HEK293 (cell line): ENCODE measurements around the gene MRPS11.

Source experiments
- CTCF ChIA-PET: fragments of 350-600 bp; formaldehyde crosslinking; extraction: SDS; loops from one replicate; lab custom pipeline; 2021; ENCODE audit warnings: antibody characterized with exemption; lab: Yijun Ruan, JAX
- POLR2A ChIA-PET: fragments of 300-600 bp; formaldehyde crosslinking; extraction: SDS; loops from one replicate; lab custom pipeline; 2020; ENCODE audit warnings: antibody characterized with exemption, inconsistent platforms; lab: Yijun Ruan, JAX
- H3K27ac ChIP-seq: fragments of 200-500 bp; sonication (Bioruptor generic); 2 replicates; pipeline ENCODE4 v1.5.1; 2014; ENCODE audit warnings: low read depth, low read length, control low read depth, inconsistent platforms; ENCODE audit errors: extremely low read depth
- H3K36me3 ChIP-seq, 2 experiments: fragments of 200-500 bp in 1 of 2; sonication (Bioruptor generic) in 1 of 2; 1 replicate in 1 of 2; 2 replicates in 1 of 2; pipeline ENCODE4 v1.5.1; 2014 to 2017; ENCODE audit warnings: inconsistent platforms in 2 of 2, low read length in 2 of 2; ENCODE audit not compliant: control insufficient read depth in 2 of 2, insufficient read depth in 1 of 2
- H3K4me1 ChIP-seq: fragments of 200-500 bp; sonication (Bioruptor generic); 2 replicates; pipeline ENCODE4 v1.5.1; 2014; ENCODE audit warnings: mild to moderate bottlenecking, low read length, inconsistent platforms; ENCODE audit not compliant: control insufficient read depth, insufficient read depth
- H3K4me3 ChIP-seq: 2 replicates; pipeline ENCODE4 v1.5.1; 2011; ENCODE audit warnings: low read depth, mild to moderate bottlenecking, control low read depth, low read length, moderate library complexity
- H3K9me3 ChIP-seq: fragments of 200-500 bp; sonication (Bioruptor generic); 2 replicates; pipeline ENCODE4 v1.5.1; 2014; ENCODE audit warnings: low read depth, low read length, inconsistent platforms; ENCODE audit not compliant: control insufficient read depth, insufficient read depth
- HIC1 ChIP-seq: fragments of 450-650 bp; formaldehyde crosslinking; IDR thresholded peaks from 2 replicates; pipeline ENCODE4 v1.5.1; 2016; ENCODE audit warnings: missing biosample characterization, missing genetic modification characterization
- OSR2 ChIP-seq: fragments of 450-650 bp; formaldehyde crosslinking; IDR thresholded peaks from 2 replicates; pipeline ENCODE4 v1.5.1; 2016; ENCODE audit warnings: missing biosample characterization, missing genetic modification characterization
- PBX3 ChIP-seq: sonication (generic); formaldehyde crosslinking; IDR thresholded peaks from 2 replicates; pipeline ENCODE4 v1.8.1; 2022; ENCODE audit warnings: mild to moderate bottlenecking, moderate library complexity, missing genetic modification reagents
- PRDM10 ChIP-seq: fragments of 450-650 bp; formaldehyde crosslinking; IDR thresholded peaks from 2 replicates; pipeline ENCODE4 v1.5.1; 2016; ENCODE audit warnings: missing biosample characterization, missing genetic modification characterization
- SCRT1 ChIP-seq: fragments of 450-650 bp; formaldehyde crosslinking; IDR thresholded peaks from 2 replicates; pipeline ENCODE4 v1.5.1; 2016; ENCODE audit warnings: missing biosample characterization, missing genetic modification characterization, borderline replicate concordance
- YY2 ChIP-seq: fragments of 450-650 bp; formaldehyde crosslinking; IDR thresholded peaks from 2 replicates; pipeline ENCODE4 v1.5.1; 2016; ENCODE audit warnings: missing biosample characterization, missing genetic modification characterization
- ZBTB20 ChIP-seq: fragments of 450-650 bp; formaldehyde crosslinking; IDR thresholded peaks from 2 replicates; pipeline ENCODE4 v1.5.1; 2016; ENCODE audit warnings: missing biosample characterization, missing genetic modification characterization
- ZBTB8A ChIP-seq: fragments of 450-650 bp; formaldehyde crosslinking; IDR thresholded peaks from 2 replicates; pipeline ENCODE4 v1.5.1; 2016; ENCODE audit warnings: missing biosample characterization, missing genetic modification characterization
- ZFP37 ChIP-seq: fragments of 450-650 bp; formaldehyde crosslinking; IDR thresholded peaks from 2 replicates; pipeline ENCODE4 v1.5.1; 2016; ENCODE audit warnings: missing biosample characterization, missing genetic modification characterization
- ZFP69B ChIP-seq: fragments of 450-650 bp; formaldehyde crosslinking; IDR thresholded peaks from 2 replicates; pipeline ENCODE4 v1.5.1; 2016; ENCODE audit warnings: missing biosample characterization, missing genetic modification characterization
- ZNF157 ChIP-seq: fragments of 450-650 bp; formaldehyde crosslinking; IDR thresholded peaks from 2 replicates; pipeline ENCODE4 v1.5.1; 2016; ENCODE audit warnings: missing biosample characterization, missing genetic modification characterization
- ZNF169 ChIP-seq: fragments of 450-650 bp; formaldehyde crosslinking; IDR thresholded peaks from 2 replicates; pipeline ENCODE4 v1.5.1; 2016; ENCODE audit warnings: missing biosample characterization, missing genetic modification characterization
- ZNF23 ChIP-seq: fragments of 450-650 bp; formaldehyde crosslinking; IDR thresholded peaks from 2 replicates; pipeline ENCODE4 v1.5.1; 2016; ENCODE audit warnings: missing biosample characterization, missing genetic modification characterization, borderline replicate concordance
- ZNF398 ChIP-seq: fragments of 450-650 bp; formaldehyde crosslinking; IDR thresholded peaks from 2 replicates; pipeline ENCODE4 v1.5.1; 2017; ENCODE audit warnings: missing biosample characterization, missing genetic modification characterization
- ZNF404 ChIP-seq: fragments of 450-650 bp; formaldehyde crosslinking; IDR thresholded peaks from 2 replicates; pipeline ENCODE4 v1.5.1; 2017; ENCODE audit warnings: missing biosample characterization, missing genetic modification characterization
- ZNF544 ChIP-seq: fragments of 450-650 bp; formaldehyde crosslinking; IDR thresholded peaks from 2 replicates; pipeline ENCODE4 v1.5.0; 2017; ENCODE audit warnings: missing biosample characterization, missing genetic modification characterization
- ZNF549 ChIP-seq: fragments of 450-650 bp; IDR thresholded peaks from 2 replicates; pipeline ENCODE4 v1.5.1; 2018; ENCODE audit warnings: missing biosample characterization, missing genetic modification characterization, mild to moderate bottlenecking, inconsistent platforms, moderate library complexity
- ZNF670 ChIP-seq: fragments of 450-650 bp; formaldehyde crosslinking; IDR thresholded peaks from 2 replicates; pipeline ENCODE4 v1.5.1; 2016; ENCODE audit warnings: missing biosample characterization, missing genetic modification characterization, low read depth
- ZNF776 ChIP-seq: fragments of 450-650 bp; formaldehyde crosslinking; IDR thresholded peaks from 2 replicates; pipeline ENCODE4 v1.5.0; 2017; ENCODE audit warnings: missing biosample characterization, missing genetic modification characterization, borderline replicate concordance
- ZNF792 ChIP-seq: fragments of 450-650 bp; formaldehyde crosslinking; IDR thresholded peaks from 2 replicates; pipeline ENCODE4 v1.5.1; 2016; ENCODE audit warnings: missing biosample characterization, missing genetic modification characterization
- TF ChIP-seq, protein P1 (sequence below): fragments of 450-650 bp; formaldehyde crosslinking; IDR thresholded peaks from 2 replicates; pipeline ENCODE4 v1.5.1; 2016; ENCODE audit warnings: missing biosample characterization, missing genetic modification characterization
- TF ChIP-seq, protein P2 (sequence below): fragments of 450-650 bp; formaldehyde crosslinking; IDR thresholded peaks from 2 replicates; pipeline ENCODE4 v1.5.1; 2016; ENCODE audit warnings: missing biosample characterization, missing genetic modification characterization, borderline replicate concordance

MRPS11 gene

GRCh38 chr15:88509321-88509720 is 41.8 kb downstream of the MRPS11 start:
- no peaks in the 10 kb centered on the region for H3K9me3 ChIP-seq
- POLR2A ChIA-PET = no interaction called here
- H3K4me3 ChIP-seq = no peak overlapping the region
- H3K36me3 ChIP-seq = peaks cover 3 to 72% of the 10 kb centered on the region in 2 experiments
- no peaks in the 10 kb centered on the region for H3K4me1 ChIP-seq
- CTCF ChIA-PET = no interaction called here
- H3K27ac ChIP-seq = no peak overlapping the region
- TF ChIP-seq ZFP69B (tag by site-specific recombination) (no peak), PBX3 (CRISPR knock-in tag) (no peak), ZBTB20 (tag by site-specific recombination) (no peak), PRDM10 (tag by site-specific recombination) (no peak), ZNF549 (no peak), SCRT1 (tag by site-specific recombination) (no peak), OSR2 (tag by site-specific recombination) (no peak), ZNF169 (tag by site-specific recombination) (no peak), HIC1 (tag by site-specific recombination) (no peak), YY2 (tag by site-specific recombination) (no peak), ZNF776 (tag by site-specific recombination) (no peak), ZNF398 (no peak)
- TF ChIP-seq, protein P1, sequence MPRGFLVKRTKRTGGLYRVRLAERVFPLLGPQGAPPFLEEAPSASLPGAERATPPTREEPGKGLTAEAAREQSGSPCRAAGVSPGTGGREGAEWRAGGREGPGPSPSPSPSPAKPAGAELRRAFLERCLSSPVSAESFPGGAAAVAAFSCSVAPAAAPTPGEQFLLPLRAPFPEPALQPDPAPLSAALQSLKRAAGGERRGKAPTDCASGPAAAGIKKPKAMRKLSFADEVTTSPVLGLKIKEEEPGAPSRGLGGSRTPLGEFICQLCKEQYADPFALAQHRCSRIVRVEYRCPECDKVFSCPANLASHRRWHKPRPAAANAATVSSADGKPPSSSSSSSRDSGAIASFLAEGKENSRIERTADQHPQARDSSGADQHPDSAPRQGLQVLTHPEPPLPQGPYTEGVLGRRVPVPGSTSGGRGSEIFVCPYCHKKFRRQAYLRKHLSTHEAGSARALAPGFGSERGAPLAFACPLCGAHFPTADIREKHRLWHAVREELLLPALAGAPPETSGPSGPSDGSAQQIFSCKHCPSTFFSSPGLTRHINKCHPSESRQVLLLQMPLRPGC (tag by site-specific recombination) = no peak

- POLR2A ChIA-PET = no interaction called here
- Histone ChIP-seq H3K4me1 (no peaks in the 10 kb centered on the region), H3K9me3 (no peaks in the 10 kb centered on the region), H3K27ac (no peak overlapping the region), H3K4me3 (no peak overlapping the region), H3K36me3 (peaks cover 4 to 66% of the 10 kb centered on the region in 2 experiments)
- CTCF ChIA-PET = no interaction called here
- TF ChIP-seq, protein P2, sequence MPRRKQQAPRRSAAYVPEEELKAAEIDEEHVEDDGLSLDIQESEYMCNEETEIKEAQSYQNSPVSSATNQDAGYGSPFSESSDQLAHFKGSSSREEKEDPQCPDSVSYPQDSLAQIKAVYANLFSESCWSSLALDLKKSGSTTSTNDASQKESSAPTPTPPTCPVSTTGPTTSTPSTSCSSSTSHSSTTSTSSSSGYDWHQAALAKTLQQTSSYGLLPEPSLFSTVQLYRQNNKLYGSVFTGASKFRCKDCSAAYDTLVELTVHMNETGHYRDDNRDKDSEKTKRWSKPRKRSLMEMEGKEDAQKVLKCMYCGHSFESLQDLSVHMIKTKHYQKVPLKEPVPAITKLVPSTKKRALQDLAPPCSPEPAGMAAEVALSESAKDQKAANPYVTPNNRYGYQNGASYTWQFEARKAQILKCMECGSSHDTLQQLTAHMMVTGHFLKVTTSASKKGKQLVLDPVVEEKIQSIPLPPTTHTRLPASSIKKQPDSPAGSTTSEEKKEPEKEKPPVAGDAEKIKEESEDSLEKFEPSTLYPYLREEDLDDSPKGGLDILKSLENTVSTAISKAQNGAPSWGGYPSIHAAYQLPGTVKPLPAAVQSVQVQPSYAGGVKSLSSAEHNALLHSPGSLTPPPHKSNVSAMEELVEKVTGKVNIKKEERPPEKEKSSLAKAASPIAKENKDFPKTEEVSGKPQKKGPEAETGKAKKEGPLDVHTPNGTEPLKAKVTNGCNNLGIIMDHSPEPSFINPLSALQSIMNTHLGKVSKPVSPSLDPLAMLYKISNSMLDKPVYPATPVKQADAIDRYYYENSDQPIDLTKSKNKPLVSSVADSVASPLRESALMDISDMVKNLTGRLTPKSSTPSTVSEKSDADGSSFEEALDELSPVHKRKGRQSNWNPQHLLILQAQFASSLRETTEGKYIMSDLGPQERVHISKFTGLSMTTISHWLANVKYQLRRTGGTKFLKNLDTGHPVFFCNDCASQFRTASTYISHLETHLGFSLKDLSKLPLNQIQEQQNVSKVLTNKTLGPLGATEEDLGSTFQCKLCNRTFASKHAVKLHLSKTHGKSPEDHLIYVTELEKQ (tag by site-specific recombination) = no peak
- TF ChIP-seq ZNF544 (tag by site-specific recombination) (no peak), ZNF404 (tag by site-specific recombination) (no peak), ZNF157 (tag by site-specific recombination) (no peak), ZNF792 (tag by site-specific recombination) (no peak), ZNF23 (tag by site-specific recombination) (no peak), ZBTB8A (no peak), ZNF670 (tag by site-specific recombination) (no peak), ZFP37 (tag by site-specific recombination) (no peak)
Measured at GRCh38 chr15:88509964-88510363, 42.5 kb downstream of the MRPS11 start.
